ENCODE measurements around the gene KAZN.
A peak's percentile ranks its signal among the peaks of the same experiment; 100 is the strongest.
"Not testable (repeated sequence)": the region's sequence is repeated elsewhere in the genome, so short reads cannot be mapped to it uniquely, and the experiment has no call there.

Gene KAZN

DNA sequence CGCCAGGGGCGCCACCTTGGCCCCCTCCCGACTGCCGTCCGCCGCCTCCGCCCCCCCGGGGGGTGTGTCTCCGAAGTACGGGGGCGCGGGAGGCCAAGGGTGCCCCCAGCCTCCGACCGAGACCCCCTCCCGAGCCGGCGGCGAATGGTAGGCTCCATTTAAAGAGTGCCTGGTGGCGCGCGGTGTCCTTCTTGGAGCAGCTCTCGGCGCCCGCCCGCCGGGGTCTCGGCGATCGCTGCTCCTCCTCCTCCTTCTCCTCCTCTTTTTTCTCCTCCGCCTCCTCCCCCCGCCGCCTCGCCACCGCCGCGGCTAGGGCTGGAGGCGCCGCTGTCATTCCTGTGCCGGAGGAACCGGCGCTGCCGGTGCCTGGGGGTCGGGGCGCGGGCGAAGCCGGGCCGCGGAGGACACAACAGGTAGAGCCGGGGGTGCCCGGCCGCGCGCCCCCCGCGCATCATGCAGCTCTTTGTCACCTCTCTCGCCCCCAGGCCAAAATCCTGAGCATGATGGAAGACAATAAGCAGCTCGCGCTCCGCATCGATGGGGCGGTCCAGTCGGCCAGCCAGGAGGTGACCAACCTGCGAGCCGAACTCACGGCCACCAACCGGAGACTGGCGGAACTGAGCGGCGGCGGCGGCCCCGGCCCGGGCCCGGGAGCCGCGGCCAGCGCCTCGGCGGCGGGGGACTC, at the start of gene KAZN:
Gene KAZN (plus strand): TSS at position 188 of the 685 bp plus-strand sequence.
- DNase-seq = no peak

DNA sequence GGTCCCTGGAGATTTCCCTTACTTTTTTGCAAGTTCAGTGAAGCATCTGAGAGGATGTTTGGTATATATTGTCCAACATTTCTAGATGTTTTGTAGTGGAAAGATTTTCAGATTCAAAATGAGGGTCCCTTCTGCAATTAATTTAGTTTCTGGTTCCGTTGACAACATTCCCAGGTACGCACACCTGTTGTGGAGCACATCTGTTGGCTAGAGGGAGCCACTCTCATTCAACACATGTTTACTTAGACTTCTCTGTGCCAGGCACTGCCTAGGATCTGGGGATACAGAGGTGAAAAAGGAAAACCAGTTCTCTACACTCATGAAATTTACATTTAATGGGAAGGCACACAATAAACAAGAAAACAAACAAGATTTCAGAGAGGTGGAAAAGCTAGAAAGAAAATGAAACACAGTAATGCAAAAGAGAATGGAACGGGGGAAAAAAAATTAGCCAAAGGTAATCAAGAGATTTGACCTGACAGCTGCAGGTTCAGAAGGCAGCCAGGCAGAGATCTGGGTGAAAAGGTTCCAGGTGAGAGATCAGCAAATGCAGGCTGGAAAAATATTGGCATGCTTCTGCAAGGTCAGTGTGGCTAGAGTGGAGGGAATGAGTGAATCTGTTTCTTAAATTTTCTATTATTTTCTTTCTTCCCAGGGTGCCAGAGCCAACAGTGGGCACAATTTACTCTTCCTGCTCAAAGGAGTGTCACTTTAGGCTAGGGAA, 48.4 kb upstream of the KAZN start:
- DNase-seq = no peak

DNA sequence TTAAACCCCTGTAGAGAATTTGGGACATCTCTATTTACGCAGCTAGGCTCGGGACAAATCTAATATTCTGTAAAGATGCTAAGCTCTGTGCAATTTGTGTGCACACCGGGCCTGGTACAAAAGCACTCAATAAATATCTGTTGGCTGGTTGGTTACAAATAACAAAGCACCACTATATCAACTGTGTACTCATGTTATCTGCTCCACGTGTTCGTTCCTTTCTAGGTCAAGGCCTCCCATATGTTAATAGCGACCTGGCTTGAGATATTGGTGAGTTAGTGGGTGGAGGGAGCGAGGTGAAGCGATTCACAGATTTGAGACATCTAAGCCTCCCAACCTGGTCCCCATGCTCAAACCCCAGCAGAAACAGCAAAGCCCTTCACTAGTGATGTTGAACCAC, 47.1 kb upstream of the KAZN start:
- no peak for DNase-seq

DNA sequence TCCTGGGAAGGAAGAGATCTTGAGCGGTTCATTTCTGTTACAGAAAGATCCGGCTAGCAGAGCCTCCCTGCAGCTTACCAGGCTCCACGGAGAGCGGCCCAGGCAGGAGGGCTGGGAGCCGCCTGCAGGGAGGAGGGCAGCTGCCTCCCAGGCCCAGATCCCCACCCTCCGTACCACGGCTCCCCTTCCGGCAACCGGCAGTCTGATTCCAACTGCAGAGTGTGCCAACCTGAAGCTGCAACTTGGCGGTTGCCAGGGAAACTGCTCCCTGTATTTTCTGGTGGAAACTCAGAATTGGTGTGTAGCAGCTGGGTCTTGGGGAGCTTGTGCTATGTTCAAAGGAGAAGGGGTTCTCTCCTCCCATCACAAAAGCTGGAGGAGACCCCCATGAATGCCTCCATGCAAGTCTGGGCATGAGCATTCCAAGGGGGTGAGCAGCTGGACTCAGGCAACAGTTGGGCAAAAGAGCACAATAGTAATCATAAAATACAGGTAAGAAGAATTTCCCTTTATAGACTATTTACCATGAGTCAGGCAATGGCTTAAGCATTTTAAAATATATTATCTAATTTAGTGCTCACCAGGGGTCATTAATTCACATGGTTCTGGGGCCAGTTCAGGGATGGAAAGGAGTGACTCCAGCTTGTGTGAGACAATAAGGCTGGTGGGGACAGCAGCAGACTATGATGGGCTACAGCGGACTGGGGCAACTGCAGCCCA, 46.1 kb upstream of the KAZN start:
- DNase-seq = no peak

DNA sequence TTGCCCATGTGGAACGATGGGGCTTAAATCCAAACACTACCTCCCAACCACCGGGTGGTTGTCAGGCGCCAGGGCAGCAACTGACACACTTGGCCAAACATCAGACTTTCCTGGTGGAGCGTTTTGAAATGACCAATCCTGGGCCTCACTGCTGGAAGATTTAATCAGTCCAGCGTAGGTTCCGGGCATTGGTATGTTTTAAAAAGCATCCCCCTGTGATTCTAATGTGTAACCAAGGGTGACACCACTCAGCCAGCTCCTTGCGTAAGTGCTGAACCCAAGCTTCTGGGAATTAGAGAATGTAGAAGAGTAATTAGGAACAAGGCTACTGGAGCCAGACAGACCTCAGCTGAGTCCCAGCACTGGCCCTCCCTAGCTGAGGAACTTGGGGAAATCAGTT, 44.8 kb upstream of the KAZN start:
- no peak for DNase-seq

DNA sequence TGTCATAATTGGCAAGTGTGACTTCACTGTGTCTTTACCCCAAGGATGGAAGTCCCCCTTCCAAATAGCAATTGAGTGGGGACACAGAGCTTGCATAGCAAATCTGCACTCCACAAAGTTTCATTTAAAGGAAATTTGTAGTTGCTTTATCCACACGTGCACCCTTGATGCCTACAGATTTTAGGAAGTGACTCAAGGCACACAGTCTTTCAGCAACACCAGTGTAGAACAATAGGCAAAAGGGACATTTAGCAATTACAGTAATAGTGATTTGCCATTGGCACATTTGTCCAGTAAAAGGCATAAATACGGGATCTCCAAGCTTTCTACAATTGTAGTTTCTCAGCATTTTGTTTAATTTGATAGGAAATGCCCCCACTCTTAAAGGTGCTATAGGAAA, 43.4 kb upstream of the KAZN start:
- no peak for DNase-seq

DNA sequence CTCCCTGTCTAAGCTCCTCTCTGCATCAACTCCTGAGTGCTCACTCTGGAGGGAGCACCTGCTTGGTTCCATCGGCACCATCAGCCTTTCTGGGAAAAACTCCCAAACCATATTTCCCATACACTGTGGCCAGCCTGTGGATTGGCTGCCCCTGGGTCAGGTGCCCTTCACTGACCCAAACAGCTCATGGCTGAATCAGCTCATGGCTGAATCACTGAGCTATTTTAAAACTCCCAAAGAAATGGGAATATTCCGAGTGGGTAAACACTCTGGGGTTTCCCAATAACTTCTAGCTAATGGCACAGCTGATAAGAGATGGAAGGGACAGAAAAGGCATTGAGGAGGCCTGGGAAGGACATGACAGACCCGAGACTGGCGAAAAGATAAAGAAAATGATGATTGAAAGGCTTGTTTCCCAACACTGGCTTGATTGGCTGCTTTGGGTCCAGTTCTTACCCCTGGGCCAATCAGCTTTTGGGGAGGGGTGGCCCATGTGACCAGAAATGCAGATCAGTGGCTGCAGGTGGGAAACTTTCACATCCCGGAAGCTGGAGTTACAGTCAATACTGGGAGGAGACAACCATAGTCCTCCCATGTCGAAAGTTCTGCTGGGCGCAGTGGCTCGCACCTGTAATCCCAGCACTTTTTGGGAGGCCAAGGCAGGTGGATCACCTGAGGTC, 37.3 kb upstream of the KAZN start:
- DNase-seq = no peak

DNA sequence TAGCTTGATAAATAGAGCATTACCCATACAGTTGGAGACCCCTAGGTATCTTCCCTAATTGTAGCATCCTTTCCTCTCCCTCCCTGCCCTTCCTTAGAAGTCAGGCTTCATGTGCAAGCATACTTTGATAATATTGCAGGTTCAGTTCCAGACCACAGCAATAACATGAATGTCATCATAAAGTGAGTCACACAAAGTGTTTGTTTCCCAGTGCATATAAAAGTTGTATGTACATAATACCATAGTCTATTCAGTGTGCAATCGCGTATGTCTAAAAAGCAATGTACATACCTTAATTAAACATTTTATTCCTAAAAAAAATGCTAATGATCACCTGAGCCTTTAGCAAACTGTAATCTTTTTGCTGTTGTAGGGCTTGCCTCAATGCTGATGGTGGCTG, 33.4 kb upstream of the KAZN start:
- no peak for DNase-seq

DNA sequence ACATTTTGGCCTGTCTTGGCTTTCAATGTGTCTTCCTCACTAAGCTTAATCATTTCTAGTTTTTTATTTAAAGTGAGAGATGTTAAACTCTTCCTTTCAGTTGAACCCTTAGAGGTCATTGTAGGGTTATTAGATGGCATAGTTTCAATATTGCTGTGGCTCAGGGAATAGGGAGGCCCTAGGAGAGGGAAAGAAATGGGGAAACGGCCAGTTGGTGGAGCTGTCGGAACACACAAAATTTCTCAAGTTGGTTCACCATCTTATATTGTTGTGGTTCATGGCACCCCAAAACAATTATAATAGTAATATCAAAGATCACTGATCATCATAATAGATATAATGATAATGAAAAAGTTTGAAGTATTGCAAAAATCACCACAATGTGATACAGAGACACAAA, 31.4 kb upstream of the KAZN start:
- DNase-seq = no peak

DNA sequence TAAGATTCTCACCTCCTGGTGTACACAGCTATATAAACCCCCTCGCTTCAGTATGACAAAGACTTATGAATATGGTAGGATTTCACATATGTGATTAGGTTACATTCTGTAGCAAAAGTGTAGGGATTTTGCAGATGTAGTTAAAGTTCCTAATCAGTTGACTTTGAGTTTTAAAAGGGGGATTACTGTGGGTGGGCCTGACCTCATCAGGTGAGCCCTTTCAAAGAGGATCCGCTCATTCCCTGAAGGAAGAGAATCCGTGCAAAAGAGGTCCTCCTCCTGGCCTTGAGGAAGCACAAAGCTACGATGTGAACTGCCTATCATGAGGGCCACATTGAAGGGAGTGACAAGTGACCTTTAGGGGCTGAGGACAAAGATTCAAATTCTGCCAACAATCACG, 30.6 kb upstream of the KAZN start:
- DNase-seq = no peak

DNA sequence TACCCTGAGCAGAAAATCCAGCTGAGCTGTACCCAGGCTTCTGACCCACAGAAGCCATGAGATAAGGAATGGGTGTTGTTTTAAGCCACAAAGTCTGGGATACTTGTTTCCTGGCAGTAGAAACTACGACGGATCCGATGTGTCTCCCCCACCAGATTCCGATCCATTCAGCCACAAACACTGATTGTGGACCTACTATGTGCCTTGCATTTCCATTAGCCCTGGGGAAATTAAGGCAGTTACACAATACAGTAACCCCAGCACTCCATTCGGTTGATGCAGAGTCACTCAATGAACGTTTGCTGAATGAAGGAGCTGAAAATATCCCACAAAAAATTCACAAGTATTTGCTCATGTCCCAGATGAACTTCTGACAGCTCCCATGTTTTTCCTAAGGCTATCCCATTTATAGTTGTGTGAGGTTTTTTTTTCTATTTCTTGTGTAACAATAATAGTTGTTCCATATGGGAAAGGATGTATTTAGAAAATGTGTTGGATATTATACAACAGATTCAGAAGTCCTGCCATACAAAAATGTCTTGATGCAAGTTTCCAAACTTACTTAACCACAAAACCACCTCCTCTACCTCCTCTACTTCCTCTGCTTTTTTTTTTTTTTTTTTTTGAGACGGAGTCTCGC, 29.6 kb upstream of the KAZN start:
- DNase-seq = no peak

DNA sequence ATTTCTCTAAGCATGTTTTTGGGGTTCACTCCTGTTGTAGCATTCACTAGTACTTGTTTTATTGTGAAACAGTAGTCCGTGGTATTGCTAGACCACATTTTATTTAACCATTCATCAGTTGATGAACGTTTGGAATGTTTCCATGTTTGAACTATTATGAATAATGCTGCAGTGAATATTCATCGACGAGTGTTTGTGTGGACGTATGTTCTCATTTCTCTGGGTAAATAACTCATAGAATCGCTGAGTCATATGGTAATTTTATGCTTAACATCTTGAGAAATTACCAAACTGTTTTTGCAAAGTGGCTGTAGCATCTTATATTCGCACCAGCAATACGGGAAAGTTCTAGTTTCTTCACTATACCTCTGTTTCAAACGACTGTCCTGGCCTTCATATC, 28.0 kb upstream of the KAZN start:
- no peak for DNase-seq

DNA sequence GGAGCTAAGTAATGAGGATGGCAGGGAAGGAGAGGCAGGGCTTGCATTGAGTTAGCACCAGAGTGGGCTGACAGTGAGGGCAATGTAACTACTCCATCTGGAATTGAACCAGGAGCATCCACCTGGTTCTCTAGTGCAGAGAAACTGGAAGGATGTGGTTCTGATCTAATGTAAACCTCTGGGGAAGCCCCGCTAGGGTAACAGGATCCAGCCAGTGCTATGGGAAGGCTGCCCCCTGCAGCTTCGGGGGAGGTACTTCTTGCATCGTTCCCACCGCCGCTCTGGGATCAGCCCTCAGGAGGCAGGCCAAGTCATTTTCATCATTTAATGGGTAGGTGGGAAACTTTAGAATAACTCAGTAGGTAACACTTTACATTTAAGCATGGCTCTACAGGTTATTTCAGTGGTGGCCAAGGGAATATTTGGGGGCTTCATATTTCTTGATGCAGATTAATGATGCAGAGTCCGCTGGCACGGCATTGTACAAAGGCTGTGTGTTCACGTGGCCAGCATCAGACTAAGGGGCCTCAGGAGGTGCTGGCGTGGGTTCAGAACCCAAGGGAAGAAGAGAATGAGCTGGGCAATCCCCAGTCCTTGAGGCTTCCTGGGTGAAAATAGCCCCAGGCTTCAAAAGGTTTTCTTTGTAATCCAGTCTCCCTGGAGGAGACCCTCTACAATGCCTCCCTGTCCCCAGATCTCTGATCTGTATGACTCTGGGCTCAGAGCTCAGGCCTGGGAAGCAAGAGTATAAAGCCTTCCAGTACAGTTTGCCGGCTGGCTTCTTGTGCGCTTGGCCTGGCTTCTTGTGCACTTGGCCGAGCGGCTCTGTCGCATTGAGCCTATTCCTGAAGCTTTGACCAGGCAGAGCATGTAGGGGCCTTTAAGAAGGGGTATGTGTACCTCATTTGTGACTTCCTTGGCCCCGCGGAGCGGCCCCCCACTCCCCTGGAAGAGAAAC, 26.4 kb upstream of the KAZN start:
- DNase-seq = peak; percentile 2

DNA sequence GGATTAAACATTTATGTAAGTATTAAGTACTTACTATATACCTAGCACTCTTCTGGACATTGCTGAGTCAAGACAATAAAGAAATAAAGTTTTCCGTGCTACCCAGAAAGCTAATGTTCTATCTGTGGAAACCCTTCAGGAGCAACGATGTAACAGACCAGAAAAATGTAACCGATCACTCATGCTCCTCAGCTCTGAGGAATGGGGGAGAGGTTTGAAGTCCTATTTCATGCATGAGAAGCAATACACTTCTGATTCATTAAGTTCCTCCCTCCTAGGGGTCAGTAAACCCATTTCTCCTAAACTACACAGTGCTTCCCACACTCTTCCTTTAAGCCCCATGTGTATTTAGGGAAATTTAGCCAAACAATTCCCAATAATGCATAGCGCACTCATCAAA, 25.6 kb upstream of the KAZN start:
- no peak for DNase-seq

DNA sequence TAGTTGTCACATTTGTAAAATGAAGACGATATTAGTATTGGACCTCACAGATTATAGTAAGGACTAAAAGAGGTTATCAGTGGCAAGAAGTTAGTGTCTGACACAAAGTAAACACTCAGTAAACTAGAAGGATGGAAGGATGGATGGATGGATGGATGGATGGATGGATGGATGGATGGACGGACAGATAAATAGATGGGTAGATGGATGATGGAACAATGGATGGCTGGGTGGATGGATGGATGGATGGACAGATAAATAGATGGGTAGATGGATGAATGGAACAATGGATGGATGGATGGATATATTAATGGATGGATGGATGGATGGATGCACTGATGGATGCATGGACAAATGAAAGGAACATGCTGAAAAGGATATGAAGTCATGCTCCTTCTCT, 22.3 kb upstream of the KAZN start:
- DNase-seq = no peak

DNA sequence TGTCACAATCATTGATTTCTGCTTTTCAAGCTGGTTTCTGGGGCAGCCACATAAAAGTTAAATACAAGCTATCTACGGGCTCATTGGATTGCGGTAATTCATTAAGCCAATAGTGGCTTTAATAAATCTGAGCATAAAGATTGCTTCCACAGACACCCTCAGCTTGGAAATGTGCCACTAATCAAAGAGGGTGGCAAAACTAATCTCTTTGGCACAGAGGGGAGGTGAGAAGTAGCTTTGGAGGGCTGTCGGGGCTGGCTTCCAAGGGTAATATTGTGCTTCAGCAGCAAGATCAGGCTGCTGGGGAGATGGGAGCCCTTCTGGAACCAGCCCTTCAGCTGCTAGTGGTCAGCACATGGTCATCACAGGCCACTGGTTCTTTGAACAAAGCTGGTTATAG, 21.2 kb upstream of the KAZN start:
- no peak for DNase-seq

DNA sequence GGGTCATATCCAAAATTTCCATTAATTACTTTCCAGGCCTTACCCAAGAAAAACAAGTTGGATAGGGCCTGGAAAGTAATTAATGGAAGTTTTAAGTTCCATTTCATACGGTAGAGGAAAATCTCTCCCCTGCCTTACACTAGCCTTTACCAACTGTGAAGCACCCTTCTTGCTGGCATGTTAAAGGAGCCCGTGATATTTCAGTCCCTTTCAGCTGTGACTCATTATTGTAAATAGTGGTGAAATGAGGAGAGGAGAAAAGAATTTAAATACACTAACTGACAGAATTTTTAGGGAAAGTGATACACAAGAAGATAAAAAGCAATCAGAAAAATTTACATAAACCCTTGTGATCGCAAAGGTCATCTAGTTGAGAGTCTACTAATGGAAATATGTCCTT, 20.3 kb upstream of the KAZN start:
- no peak for DNase-seq

DNA sequence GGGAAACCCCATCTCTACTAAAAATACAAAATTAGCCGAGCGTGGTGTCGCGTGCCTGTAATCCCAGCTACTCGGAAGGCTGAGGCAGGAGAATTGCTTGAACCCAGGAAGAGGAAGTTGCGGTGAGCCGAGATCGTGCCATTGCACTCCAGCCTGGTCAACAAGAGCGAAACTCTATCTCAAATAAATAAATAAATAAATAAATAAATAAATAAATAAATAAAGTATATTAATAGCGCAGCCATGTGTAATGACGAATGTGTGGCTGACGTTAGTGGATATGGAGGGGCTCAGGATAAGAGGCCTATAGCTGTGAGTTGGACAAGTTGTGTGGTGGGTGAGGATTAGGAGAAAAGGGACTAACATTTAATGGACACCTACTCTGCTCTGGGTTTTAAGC, 18.2 kb upstream of the KAZN start:
- DNase-seq = not testable (repeated sequence)

DNA sequence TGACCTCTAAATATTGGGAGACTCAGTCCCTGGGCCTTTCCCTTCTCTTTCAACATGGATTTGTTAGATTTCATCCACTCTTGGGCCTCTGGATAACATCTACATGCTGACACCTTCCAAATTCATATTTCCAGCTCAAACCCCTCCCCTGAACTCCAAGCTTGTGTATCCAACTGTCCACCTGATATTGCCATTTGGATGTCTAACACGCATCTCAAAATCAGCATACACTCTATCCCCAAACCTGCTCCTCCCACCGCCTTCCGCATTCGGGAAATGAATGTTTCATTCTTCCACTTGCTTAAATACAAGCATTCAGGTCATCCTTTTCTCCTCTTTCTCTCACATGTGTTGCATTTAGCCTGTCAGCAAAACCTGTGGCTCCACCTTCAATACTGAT, 17.5 kb upstream of the KAZN start:
- DNase-seq = no peak

DNA sequence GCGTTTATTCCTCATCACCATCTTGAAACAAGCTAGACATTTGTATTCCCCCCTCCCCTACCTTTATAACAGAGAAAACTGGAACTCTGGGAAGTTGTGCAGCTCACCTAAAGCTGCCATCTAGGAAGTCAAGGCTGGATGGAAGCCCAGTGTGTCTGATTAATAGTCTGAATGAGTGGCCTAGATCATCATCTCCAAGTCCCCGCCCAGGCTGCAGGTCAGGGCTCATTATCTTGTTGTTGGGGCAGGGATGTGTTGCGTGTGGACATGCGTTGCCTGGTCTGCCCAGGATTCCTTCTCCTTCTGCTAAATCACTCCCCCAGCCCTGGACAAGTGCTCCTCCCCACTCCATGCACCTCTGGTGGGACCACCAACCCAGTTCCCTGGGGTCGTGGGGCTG, 14.7 kb upstream of the KAZN start:
- DNase-seq = no peak

DNA sequence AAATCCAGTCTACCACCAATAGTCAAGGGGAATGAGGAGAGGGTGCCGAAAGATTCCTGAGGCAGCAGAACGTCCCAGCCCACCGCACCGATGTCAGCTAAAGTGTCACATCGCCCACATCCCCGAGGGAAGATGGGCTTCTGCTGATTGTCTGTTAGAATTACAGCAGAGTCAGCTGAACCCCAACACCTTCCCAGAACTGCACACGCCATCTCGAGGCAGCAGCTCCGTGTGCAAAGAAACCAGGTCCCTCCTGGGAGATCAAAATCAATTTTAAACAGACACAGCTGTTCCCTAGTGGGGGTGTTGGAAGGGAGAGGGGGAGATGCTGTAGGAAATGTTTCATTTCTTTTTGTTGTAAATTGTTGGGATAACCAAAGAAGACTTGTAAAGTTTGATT, 12.8 kb upstream of the KAZN start:
- no peak for DNase-seq

All from stimulated activated CD4-positive, alpha-beta T cell treated with anti-CD3 and anti-CD28 coated beads, Interleukin-15, amount 100 ng/mL, for 24 hours (primary cell).